Measurements from ENCODE around the gene CRTC1.

The CRTC1 gene

GRCh38 chr19:18651300-18651699 lies 32.2 kb upstream of the CRTC1 start:
- DNase-seq (ENCODE audit: low read depth in 2 of 2, low spot score in 1 of 2) = no peak

GRCh38 chr19:18651733-18652132 lies 31.7 kb upstream of the CRTC1 start:
- no peak for DNase-seq (ENCODE audit: low read depth in 2 of 2, low spot score in 1 of 2)

GRCh38 chr19:18653853-18654252 lies 29.6 kb upstream of the CRTC1 start:
- DNase-seq (ENCODE audit: low read depth in 2 of 2, low spot score in 1 of 2) = no peak

GRCh38 chr19:18654469-18654868 lies 29.0 kb upstream of the CRTC1 start:
- no peak for DNase-seq (ENCODE audit: low read depth in 2 of 2, low spot score in 1 of 2)

GRCh38 chr19:18655173-18655844 lies 28.2 kb upstream of the CRTC1 start:
- no peak for DNase-seq (ENCODE audit: low read depth in 2 of 2, low spot score in 1 of 2)

- no peak for DNase-seq (ENCODE audit: low read depth in 2 of 2, low spot score in 1 of 2)
Measured at GRCh38 chr19:18656337-18657086, 27.0 kb upstream of the CRTC1 start.

GRCh38 chr19:18657590-18658365 lies 25.7 kb upstream of the CRTC1 start:
- DNase-seq (ENCODE audit: low read depth in 2 of 2, low spot score in 1 of 2) = no peak

GRCh38 chr19:18658366-18658855 lies 25.1 kb upstream of the CRTC1 start:
- DNase-seq (ENCODE audit: low read depth in 2 of 2, low spot score in 1 of 2) = no peak

- DNase-seq (ENCODE audit: low read depth in 2 of 2, low spot score in 1 of 2) = no peak
Measured at GRCh38 chr19:18659281-18660050, 24.0 kb upstream of the CRTC1 start.

- no peak for DNase-seq (ENCODE audit: low read depth in 2 of 2, low spot score in 1 of 2)
Measured at GRCh38 chr19:18660051-18660910, 23.2 kb upstream of the CRTC1 start.

- no peak for DNase-seq (ENCODE audit: low read depth in 2 of 2, low spot score in 1 of 2)
Measured at GRCh38 chr19:18660939-18661670, 22.4 kb upstream of the CRTC1 start.

GRCh38 chr19:18662972-18663732 lies 20.3 kb upstream of the CRTC1 start:
- no peak for DNase-seq (ENCODE audit: low read depth in 2 of 2, low spot score in 1 of 2)

GRCh38 chr19:18663940-18664530 lies 19.4 kb upstream of the CRTC1 start:
- no peak for DNase-seq (ENCODE audit: low read depth in 2 of 2, low spot score in 1 of 2)

GRCh38 chr19:18665771-18666202 lies 17.7 kb upstream of the CRTC1 start:
- no peak for DNase-seq (ENCODE audit: low read depth in 2 of 2, low spot score in 1 of 2)

GRCh38 chr19:18666317-18666716 lies 17.2 kb upstream of the CRTC1 start:
- DNase-seq (ENCODE audit: low read depth in 2 of 2, low spot score in 1 of 2) = no peak

- DNase-seq (ENCODE audit: low read depth in 2 of 2, low spot score in 1 of 2) = no peak
Measured at GRCh38 chr19:18666784-18667183, 16.7 kb upstream of the CRTC1 start.

- DNase-seq (ENCODE audit: low read depth in 2 of 2, low spot score in 1 of 2) = no peak
Measured at GRCh38 chr19:18667531-18668251, 15.8 kb upstream of the CRTC1 start.

GRCh38 chr19:18668252-18668631 lies 15.2 kb upstream of the CRTC1 start:
- no peak for DNase-seq (ENCODE audit: low read depth in 2 of 2, low spot score in 1 of 2)

Data from stimulated activated CD8-positive, alpha-beta memory T cell treated with anti-CD3 and anti-CD28 coated beads, Interleukin-4, amount 100 ng/mL, for 1 hour (primary cell).